Measurements from ENCODE around the gene DISP3.

DISP3 gene

GRCh38 chr1:11541956-11542355 lies 63.0 kb downstream of the DISP3 start:
- Histone ChIP-seq H3K36me3 (no peaks in the 10 kb centered on the region), H3K27me3 (no peaks in the 10 kb centered on the region), H3K27ac (no peak overlapping the region), H3K4me1 (no peaks in the 10 kb centered on the region), H3K9me3 (replicated peaks in 1 of 11) (no peaks in the 10 kb centered on the region), H3K4me2 (no peak overlapping the region), H3K9ac (no peak overlapping the region), H4K20me1 (peaks cover 0 to 30% (median 0%) of the 10 kb centered on the region in 11 experiments; a peak in 7 of 22 replicates), H3K4me3 (no peak overlapping the region)
- no peak for TF ChIP-seq Cebpa-rat (IDR thresholded peaks at IDR 0.05)

GRCh38 chr1:11543392-11543791 lies 64.4 kb downstream of the DISP3 start:
- Histone ChIP-seq H4K20me1 (peaks cover 0 to 31% (median 0%) of the 10 kb centered on the region in 11 experiments; a peak in 7 of 22 replicates), H3K4me2 (no peak overlapping the region), H3K27ac (no peak overlapping the region), H3K4me3 (no peak overlapping the region), H3K27me3 (no peaks in the 10 kb centered on the region), H3K4me1 (no peaks in the 10 kb centered on the region), H3K36me3 (no peaks in the 10 kb centered on the region), H3K9ac (no peak overlapping the region), H3K9me3 (replicated peaks in 1 of 11) (no peaks in the 10 kb centered on the region)
- no peak for TF ChIP-seq Cebpa-rat (IDR thresholded peaks at IDR 0.05)

GRCh38 chr1:11543796-11544195 lies 64.8 kb downstream of the DISP3 start:
- H4K20me1 ChIP-seq, result peaks cover 0 to 31% (median 0%) of the 10 kb centered on the region in 11 experiments; a peak in 7 of 22 replicates
- H3K4me2 ChIP-seq, result no peak overlapping the region
- no peak overlapping the region for H3K4me3 ChIP-seq
- H3K27me3 ChIP-seq, result no peaks in the 10 kb centered on the region
- H3K4me1 ChIP-seq, result no peaks in the 10 kb centered on the region
- no peak overlapping the region for H3K9ac ChIP-seq
- H3K9me3 ChIP-seq (replicated peaks in 1 of 11), result no peaks in the 10 kb centered on the region
- no peak for TF ChIP-seq Cebpa-rat (IDR thresholded peaks at IDR 0.05)
- H3K27ac ChIP-seq, result no peak overlapping the region
- H3K36me3 ChIP-seq, result no peaks in the 10 kb centered on the region

- Histone ChIP-seq H3K4me3 (no peak overlapping the region), H3K4me2 (no peak overlapping the region), H3K4me1 (no peaks in the 10 kb centered on the region), H3K36me3 (no peaks in the 10 kb centered on the region), H3K27ac (no peak overlapping the region), H3K27me3 (peaks cover 0 to 2% (median 0%) of the 10 kb centered on the region in 11 experiments; a peak in 1 of 22 replicates), H3K9ac (no peak overlapping the region), H3K9me3 (replicated peaks in 1 of 11) (no peaks in the 10 kb centered on the region), H4K20me1 (peaks cover 0 to 31% (median 3%) of the 10 kb centered on the region in 11 experiments; a peak in 8 of 22 replicates)
- no peak for TF ChIP-seq Cebpa-rat (IDR thresholded peaks at IDR 0.05)
Measured at GRCh38 chr1:11546456-11546855, 67.5 kb downstream of the DISP3 start.

GRCh38 chr1:11550664-11551283 lies 71.8 kb downstream of the DISP3 start:
- Histone ChIP-seq H3K27ac (no peak overlapping the region), H3K4me3 (no peak overlapping the region), H4K20me1 (peaks cover 0 to 13% (median 0%) of the 10 kb centered on the region in 11 experiments; a peak in 7 of 22 replicates), H3K4me1 (no peaks in the 10 kb centered on the region), H3K4me2 (no peak overlapping the region), H3K9ac (no peak overlapping the region), H3K27me3 (peaks cover 0 to 17% (median 0%) of the 10 kb centered on the region in 11 experiments; a peak in 6 of 22 replicates), H3K36me3 (no peaks in the 10 kb centered on the region), H3K9me3 (replicated peaks in 1 of 11) (peaks cover 0 to 7% (median 0%) of the 10 kb centered on the region in 11 experiments; a peak in 1 of 22 replicates)
- TF ChIP-seq Cebpa-rat (IDR thresholded peaks at IDR 0.05), result no peak

- Histone ChIP-seq H3K4me3 (no peak overlapping the region), H4K20me1 (peaks cover 0 to 8% (median 0%) of the 10 kb centered on the region in 11 experiments; a peak in 3 of 22 replicates), H3K36me3 (no peaks in the 10 kb centered on the region), H3K9ac (no peak overlapping the region), H3K27me3 (peaks cover 0 to 17% (median 0%) of the 10 kb centered on the region in 11 experiments; a peak in 6 of 22 replicates), H3K27ac (no peak overlapping the region), H3K4me1 (peaks cover 8 to 17% (median 12%) of the 10 kb centered on the region in 10 experiments), H3K9me3 (replicated peaks in 1 of 11) (peaks cover 0 to 6% (median 0%) of the 10 kb centered on the region in 11 experiments; a peak in 1 of 22 replicates), H3K4me2 (peak overlapping the region in 5 of 11 experiments; percentile 1 to 18 (median 13); a peak in 3 of 22 replicates)
- TF ChIP-seq Cebpa-rat (IDR thresholded peaks at IDR 0.05), result no peak
Measured at GRCh38 chr1:11558276-11558675, 79.3 kb downstream of the DISP3 start.

- H3K4me3 ChIP-seq, result no peak overlapping the region
- no peak overlapping the region for H3K27ac ChIP-seq
Measured at GRCh38 chr1:11558871-11559590, 80.1 kb downstream of the DISP3 start.

GRCh38 chr1:11559591-11559970 lies 80.6 kb downstream of the DISP3 start:
- Histone ChIP-seq H3K36me3 (no peaks in the 10 kb centered on the region), H3K4me2 (no peak overlapping the region), H3K27me3 (peaks cover 0 to 8% (median 0%) of the 10 kb centered on the region in 11 experiments; a peak in 5 of 22 replicates), H3K9ac (no peak overlapping the region), H4K20me1 (peaks cover 0 to 8% (median 0%) of the 10 kb centered on the region in 11 experiments; a peak in 4 of 22 replicates), H3K9me3 (replicated peaks in 1 of 11) (no peaks in the 10 kb centered on the region), H3K4me1 (peaks cover 21 to 30% (median 25%) of the 10 kb centered on the region in 10 experiments), H3K27ac (no peak overlapping the region), H3K4me3 (no peak overlapping the region)
- no peak for TF ChIP-seq Cebpa-rat (IDR thresholded peaks at IDR 0.05)

More at GRCh38 chr1:11558871-11559590, 80.1 kb downstream of the DISP3 start:
- H3K9me3 ChIP-seq (replicated peaks in 1 of 11), result no peaks in the 10 kb centered on the region
- H3K36me3 ChIP-seq, result no peaks in the 10 kb centered on the region
- no peak overlapping the region for H3K9ac ChIP-seq
- peak overlapping the region in 2 of 11 experiments; percentile 13 to 18; a peak in 1 of 22 replicates for H3K4me2 ChIP-seq
- peaks cover 0 to 8% (median 0%) of the 10 kb centered on the region in 11 experiments; a peak in 3 of 22 replicates for H4K20me1 ChIP-seq
- peaks cover 16 to 24% (median 20%) of the 10 kb centered on the region in 10 experiments for H3K4me1 ChIP-seq
- no peak for TF ChIP-seq Cebpa-rat (IDR thresholded peaks at IDR 0.05)
- H3K27me3 ChIP-seq, result peaks cover 0 to 14% (median 0%) of the 10 kb centered on the region in 11 experiments; a peak in 6 of 22 replicates

- peaks cover 0 to 5% (median 0%) of the 10 kb centered on the region in 11 experiments; a peak in 5 of 22 replicates for H3K27me3 ChIP-seq
- no peak overlapping the region for H3K27ac ChIP-seq
- no peak for TF ChIP-seq Cebpa-rat (IDR thresholded peaks at IDR 0.05)
- H3K36me3 ChIP-seq, result no peaks in the 10 kb centered on the region
- peaks cover 26 to 34% (median 30%) of the 10 kb centered on the region in 10 experiments for H3K4me1 ChIP-seq
- peaks cover 0 to 8% (median 0%) of the 10 kb centered on the region in 11 experiments; a peak in 4 of 22 replicates for H4K20me1 ChIP-seq
- H3K4me2 ChIP-seq, result no peak overlapping the region
- H3K9me3 ChIP-seq (replicated peaks in 1 of 11), result no peaks in the 10 kb centered on the region
- H3K9ac ChIP-seq, result no peak overlapping the region
- H3K4me3 ChIP-seq, result no peak overlapping the region
Measured at GRCh38 chr1:11560061-11560460, 81.1 kb downstream of the DISP3 start.

Data from BLaER1 treated with 17β-estradiol and CSF1 and Interleukin-3, amounts not matched to agents 10 nM and 100 nM (cell line).